HepG2 (cell line): ENCODE results near the gene LRTM2. TPM values are rescaled to one million over a fixed set of nuclear protein-coding genes. Genes with fewer than 3 reads are reported as not detected.

Experiments
- ATAC-seq: fragments of 200-7000 bp; cut with Tn5 transposase; 3 replicates; pipeline ENCODE4 v1.9.1; 2020; ENCODE audit warnings: mild to moderate bottlenecking, moderate library complexity
- BruUV-seq: library from RNA; stranded (reverse); fragments of 400-500 nt; replicated peaks from 2 replicates; lab custom pipeline; 2021; lab: Mats Ljungman, UMichigan
- CTCF ChIA-PET: fragments of 300-600 bp; formaldehyde crosslinking; extraction: SDS; loops from one replicate; lab custom pipeline; 2021; ENCODE audit warnings: low total read pairs, inconsistent platforms, low intra/inter-chr PET ratio; lab: Yijun Ruan, JAX
- POLR2A ChIA-PET: fragments of 350-600 bp; sonication (Branson Sonifier 250); formaldehyde crosslinking; loops from one replicate; lab custom pipeline; 2020; ENCODE audit warnings: antibody characterized with exemption, inconsistent platforms; lab: Yijun Ruan, JAX
- DNase-seq: peaks from one replicate; pipeline ENCODE4 v3.0.0-alpha.2; 2015; ENCODE audit warnings: low spot score
- FAIRE-seq: peaks from 3 replicates; lab custom pipeline; 2011; peaks lifted over from hg19 to GRCh38; lab: Jason Lieb, UNC
- H2AFZ ChIP-seq: one replicate; pipeline ENCODE4 v1.6.1; 2011; ENCODE audit warnings: low read length, inconsistent platforms
- H3K27ac ChIP-seq: fragments of 300-600 bp; 3 replicates; pipeline ENCODE4 v1.8.0; 2011; ENCODE audit warnings: mixed run types, mild to moderate bottlenecking, mixed read lengths, low read length, inconsistent platforms; ENCODE audit not compliant: insufficient read depth; ENCODE audit errors: extremely low read length
- H3K27me3 ChIP-seq, 2 experiments: fragments of 200-600 bp in 1 of 2; 2 replicates in 1 of 2; 3 replicates in 1 of 2; pipeline versions ENCODE4 v1.6.0 to v1.8.0; 2011; ENCODE audit warnings: low read length in 2 of 2, mild to moderate bottlenecking in 2 of 2, moderate library complexity in 2 of 2, inconsistent platforms in 1 of 2; ENCODE audit not compliant: insufficient read depth in 2 of 2, control insufficient read depth in 1 of 2
- H3K36me3 ChIP-seq, 2 experiments: fragments of 200-600 bp in 1 of 2; replicated peaks in 1 of 2; 2 replicates in 1 of 2; 3 replicates in 1 of 2; pipeline versions ENCODE4 v1.5.1 to v1.8.0; 2011; ENCODE audit warnings: low read length in 2 of 2, inconsistent platforms in 1 of 2; ENCODE audit not compliant: insufficient read depth in 2 of 2, control insufficient read depth in 1 of 2
- H3K4me1 ChIP-seq: 2 replicates; pipeline ENCODE4 v1.5.1; 2012; ENCODE audit warnings: low read length, inconsistent platforms; ENCODE audit not compliant: insufficient read depth
- H3K4me2 ChIP-seq: 2 replicates; pipeline ENCODE4 v1.6.0; 2011; ENCODE audit warnings: low read depth, low read length, inconsistent platforms
- H3K4me3 ChIP-seq, 3 experiments: fragments of 200-600 bp in 1 of 3; sonication (generic), shearing (Covaris generic) in 1 of 3; replicated peaks in 1 of 3; 2 replicates each; pipeline ENCODE4 v1.5.1; 2011 to 2016; ENCODE audit warnings: low read length in 3 of 3, inconsistent platforms in 2 of 3, low read depth in 2 of 3, mild to moderate bottlenecking in 2 of 3, control low read depth in 1 of 3, mixed read lengths in 1 of 3; ENCODE audit not compliant: insufficient read depth in 1 of 3
- H3K79me2 ChIP-seq: one replicate; pipeline ENCODE4 v1.6.1; 2011; ENCODE audit warnings: low read length, inconsistent platforms; ENCODE audit not compliant: insufficient read depth
- H3K9ac ChIP-seq: 2 replicates; pipeline ENCODE4 v1.6.0; 2011; ENCODE audit warnings: mild to moderate bottlenecking, low read depth, low read length, inconsistent platforms; ENCODE audit not compliant: insufficient read depth
- H3K9me3 ChIP-seq: 2 replicates; pipeline ENCODE4 v1.5.1; 2012; ENCODE audit warnings: mild to moderate bottlenecking, low read length
- H4K20me1 ChIP-seq: 2 replicates; pipeline ENCODE4 v1.6.0; 2011; ENCODE audit warnings: inconsistent platforms, mild to moderate bottlenecking, low read length, moderate library complexity; ENCODE audit not compliant: insufficient read depth
- NR2F1 ChIP-seq, 2 experiments: fragments of 450-650 bp in 1 of 2; formaldehyde crosslinking in 1 of 2; IDR thresholded peaks; 2 replicates each; pipeline versions ENCODE4 v1.5.0 to v1.6.1; 2016 to 2020; ENCODE audit warnings: mild to moderate bottlenecking in 1 of 2, missing compliant biosample characterization in 1 of 2, missing genetic modification reagents in 1 of 2, moderate library complexity in 1 of 2
- RFX5 ChIP-seq: IDR thresholded peaks from 2 replicates; pipeline ENCODE4 v1.6.1; 2011; ENCODE audit warnings: low read depth, low read length, improper control_type of control experiment
- TRIM24 ChIP-seq: sonication (generic); formaldehyde crosslinking; IDR thresholded peaks from 2 replicates; pipeline ENCODE4 v1.8.0; 2022; ENCODE audit warnings: mild to moderate bottlenecking, missing genetic modification reagents
- ZNF652 ChIP-seq: IDR thresholded peaks from 2 replicates; pipeline ENCODE4 v1.6.1; 2016; ENCODE audit warnings: low read depth, borderline replicate concordance
- ZNF883 ChIP-seq: sonication (generic); formaldehyde crosslinking; IDR thresholded peaks from 2 replicates; pipeline ENCODE4 v1.5.1; 2020; ENCODE audit warnings: mild to moderate bottlenecking, missing genetic modification reagents; ENCODE audit errors: not compliant biosample characterization
- WGBS: methylation state at CpG from one replicate; pipeline ENCODE4 v1.1.6; 2017; ENCODE audit warnings: low lambda C conversion rate; 5-methylcytosine and 5-hydroxymethylcytosine counted together
- in situ Hi-C: cut with HindIII; loops from 2 replicates; pipeline ENCODE4 v1.10.0; 2017; ENCODE audit warnings: low pct_unique_long_range_greater_than_20kb; ENCODE audit not compliant: extremely low pct_ligation_motif_present
- intact Hi-C: fragments of 100-400 bp; cut with micrococcal nuclease; formaldehyde crosslinking; loops from one replicate; pipeline ENCODE4 v1.10.0; 2022; ENCODE audit not compliant: unreplicated experiment
- polyA plus RNA-seq, 8 experiments: library from polyadenylated mRNA; depleted of rRNA in 3 of 8; stranded (reverse) in 7 of 8; unstranded in 1 of 8; fragments of >200 nt; fragmentation: Illumina TruSeq in 4 of 8; extraction: Trizol in 4 of 8; gene quantifications; 2 replicates each; pipeline versions ENCODE4 v1.2.1 to v1.2.3, GENCODE V29; 2011 to 2016; ENCODE audit warnings: low read depth in 4 of 8, missing spikeins in 1 of 8, mixed read lengths in 1 of 8; ENCODE audit not compliant: insufficient read depth in 1 of 8
- total RNA-seq, 5 experiments: library from RNA; depleted of rRNA; stranded (reverse); fragments of >200 nt; fragmentation: Illumina TruSeq; extraction: Trizol; gene quantifications; 2 replicates each; pipeline ENCODE4 v1.2.3, GENCODE V29; 2016; ENCODE audit warnings: low read depth in 1 of 5
- TF ChIP-seq, protein P1 (sequence below): sonication (generic); formaldehyde crosslinking; IDR thresholded peaks from 2 replicates; pipeline ENCODE4; 2020; ENCODE audit warnings: missing genetic modification reagents, mild to moderate bottlenecking, borderline replicate concordance
- TF ChIP-seq, protein P2 (sequence below): sonication (generic); formaldehyde crosslinking; IDR thresholded peaks from 2 replicates; pipeline ENCODE4 v1.4.0; 2020; ENCODE audit warnings: mild to moderate bottlenecking, missing genetic modification reagents
- TF ChIP-seq, protein P3 (sequence below): sonication (generic); formaldehyde crosslinking; IDR thresholded peaks from 2 replicates; pipeline ENCODE4 v1.5.0; 2020; ENCODE audit warnings: mild to moderate bottlenecking, missing genetic modification reagents

Gene LRTM2
- total and polyA plus RNA-seq, 2 of the 13 experiments (the other 11 are each of a cell fraction or from before 2014, with no cell fraction given), result 0.09 TPM; not detected in 1

DNA sequence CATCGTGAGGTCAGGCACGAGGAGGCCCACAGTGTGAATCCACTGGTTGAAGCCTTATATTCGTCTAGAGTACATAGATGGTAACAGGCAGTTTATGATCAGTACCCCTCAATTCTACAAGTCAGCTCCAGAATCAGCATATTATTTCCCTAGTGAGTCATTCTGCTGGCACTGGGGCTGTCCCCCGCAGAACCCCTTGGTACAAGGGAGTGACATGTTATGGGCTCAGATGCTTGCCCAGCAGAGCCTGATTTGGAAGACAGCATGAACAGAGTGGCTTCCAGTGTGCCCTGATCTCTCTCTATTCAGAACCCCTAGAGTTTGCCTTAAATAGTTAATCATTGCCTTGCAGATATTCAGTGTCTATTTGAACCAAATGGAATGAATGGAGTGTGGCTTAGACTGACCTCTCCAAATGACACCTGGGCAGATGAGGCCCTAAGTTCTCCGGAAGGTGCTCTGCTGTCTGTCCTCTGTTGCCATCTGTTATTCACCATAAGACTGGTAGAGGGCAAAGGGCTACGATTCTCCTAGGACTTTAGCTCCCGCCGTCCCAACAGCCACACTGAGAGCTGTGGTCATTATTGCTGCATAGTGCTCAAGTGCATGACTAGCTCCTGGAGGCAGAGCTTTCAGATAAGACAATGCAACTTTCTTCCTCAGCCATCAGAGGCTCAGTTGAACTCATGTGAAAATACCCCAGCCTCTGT is 57.0 kb downstream of the LRTM2 start:
- no TSS peak for BruUV-seq
- Histone ChIP-seq H3K79me2 (no peaks in the 10 kb centered on the region), H3K27me3 (peaks cover 6 to 29% of the 10 kb centered on the region in 2 experiments), H3K9me3 (no peaks in the 10 kb centered on the region), H3K4me3 (no peak overlapping the region), H3K4me2 (0 out of 2 replicates have a peak overlapping the region, but pooled peaks have one; percentile 6), H4K20me1 (no peaks in the 10 kb centered on the region), H2AFZ (no peak overlapping the region), H3K9ac (no peak overlapping the region), H3K4me1 (peaks cover 28% of the 10 kb centered on the region), H3K36me3 (no peaks in the 10 kb centered on the region), H3K27ac (no peak overlapping the region)
- ChIA-PET POLR2A (no interaction called here), CTCF (no interaction called here)
- FAIRE-seq (no peak), DNase-seq (peak; percentile 13), ATAC-seq (peak; percentile 61)
- WGBS, result 26% methylated on average over 8 of the region's 8 CpGs
- in situ Hi-C loops (no loop called here), intact Hi-C loops (no loop called here)
- TF ChIP-seq ZNF652 (0 out of 2 replicates have a peak, but pooled peaks have one; percentile 15), RFX5 (no peak)

DNA sequence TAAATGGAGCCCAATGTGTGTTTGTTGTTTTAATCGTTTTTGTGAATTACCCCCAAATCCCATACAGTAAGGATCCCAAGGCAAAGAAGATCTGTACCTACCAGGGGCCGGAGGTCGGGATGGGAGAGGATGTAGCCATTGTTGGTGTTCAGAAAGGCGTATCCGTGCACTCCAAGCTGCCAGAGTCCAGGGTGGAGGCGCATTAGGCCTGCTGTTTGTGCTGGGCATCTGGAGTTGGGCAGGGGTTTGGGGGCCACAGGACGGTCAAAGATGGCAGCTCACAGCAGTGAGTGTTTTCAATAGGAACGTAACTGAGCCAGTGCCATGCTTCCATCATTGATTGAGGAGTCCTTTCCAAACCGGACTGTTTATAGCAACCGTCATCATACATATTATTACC is 57.8 kb downstream of the LRTM2 start:
- no TSS peak for BruUV-seq
- no peaks in the 10 kb centered on the region for H3K9me3 ChIP-seq

More for the DNA sequence above, 57.8 kb downstream of the LRTM2 start:
- Histone ChIP-seq H3K4me3 (no peak overlapping the region), H4K20me1 (no peaks in the 10 kb centered on the region), H3K79me2 (no peaks in the 10 kb centered on the region), H3K27me3 (peaks cover 8 to 29% of the 10 kb centered on the region in 2 experiments), H3K4me1 (peaks cover 28% of the 10 kb centered on the region), H2AFZ (no peak overlapping the region), H3K27ac (no peak overlapping the region), H3K36me3 (no peaks in the 10 kb centered on the region), H3K4me2 (no peak overlapping the region), H3K9ac (no peak overlapping the region)
- CTCF ChIA-PET, result no interaction called here
- intact Hi-C loops (no loop called here), in situ Hi-C loops (no loop called here)
- DNase-seq, result no peak
- POLR2A ChIA-PET, result no interaction called here
- no peak for ATAC-seq
- whole genome bisulfite sequencing, result 75% methylated on average over 8 of the region's 10 CpGs
- TF ChIP-seq, protein P1, sequence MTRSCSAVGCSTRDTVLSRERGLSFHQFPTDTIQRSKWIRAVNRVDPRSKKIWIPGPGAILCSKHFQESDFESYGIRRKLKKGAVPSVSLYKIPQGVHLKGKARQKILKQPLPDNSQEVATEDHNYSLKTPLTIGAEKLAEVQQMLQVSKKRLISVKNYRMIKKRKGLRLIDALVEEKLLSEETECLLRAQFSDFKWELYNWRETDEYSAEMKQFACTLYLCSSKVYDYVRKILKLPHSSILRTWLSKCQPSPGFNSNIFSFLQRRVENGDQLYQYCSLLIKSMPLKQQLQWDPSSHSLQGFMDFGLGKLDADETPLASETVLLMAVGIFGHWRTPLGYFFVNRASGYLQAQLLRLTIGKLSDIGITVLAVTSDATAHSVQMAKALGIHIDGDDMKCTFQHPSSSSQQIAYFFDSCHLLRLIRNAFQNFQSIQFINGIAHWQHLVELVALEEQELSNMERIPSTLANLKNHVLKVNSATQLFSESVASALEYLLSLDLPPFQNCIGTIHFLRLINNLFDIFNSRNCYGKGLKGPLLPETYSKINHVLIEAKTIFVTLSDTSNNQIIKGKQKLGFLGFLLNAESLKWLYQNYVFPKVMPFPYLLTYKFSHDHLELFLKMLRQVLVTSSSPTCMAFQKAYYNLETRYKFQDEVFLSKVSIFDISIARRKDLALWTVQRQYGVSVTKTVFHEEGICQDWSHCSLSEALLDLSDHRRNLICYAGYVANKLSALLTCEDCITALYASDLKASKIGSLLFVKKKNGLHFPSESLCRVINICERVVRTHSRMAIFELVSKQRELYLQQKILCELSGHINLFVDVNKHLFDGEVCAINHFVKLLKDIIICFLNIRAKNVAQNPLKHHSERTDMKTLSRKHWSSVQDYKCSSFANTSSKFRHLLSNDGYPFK (CRISPR knock-in tag), result no peak
- TF ChIP-seq, protein P2, sequence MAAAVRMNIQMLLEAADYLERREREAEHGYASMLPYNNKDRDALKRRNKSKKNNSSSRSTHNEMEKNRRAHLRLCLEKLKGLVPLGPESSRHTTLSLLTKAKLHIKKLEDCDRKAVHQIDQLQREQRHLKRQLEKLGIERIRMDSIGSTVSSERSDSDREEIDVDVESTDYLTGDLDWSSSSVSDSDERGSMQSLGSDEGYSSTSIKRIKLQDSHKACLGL (CRISPR knock-in tag), result no peak
- TF ChIP-seq NR2F1 (CRISPR knock-in tag; IDR thresholded peaks at IDR 0.05), result no peak
- TF ChIP-seq, protein P3, sequence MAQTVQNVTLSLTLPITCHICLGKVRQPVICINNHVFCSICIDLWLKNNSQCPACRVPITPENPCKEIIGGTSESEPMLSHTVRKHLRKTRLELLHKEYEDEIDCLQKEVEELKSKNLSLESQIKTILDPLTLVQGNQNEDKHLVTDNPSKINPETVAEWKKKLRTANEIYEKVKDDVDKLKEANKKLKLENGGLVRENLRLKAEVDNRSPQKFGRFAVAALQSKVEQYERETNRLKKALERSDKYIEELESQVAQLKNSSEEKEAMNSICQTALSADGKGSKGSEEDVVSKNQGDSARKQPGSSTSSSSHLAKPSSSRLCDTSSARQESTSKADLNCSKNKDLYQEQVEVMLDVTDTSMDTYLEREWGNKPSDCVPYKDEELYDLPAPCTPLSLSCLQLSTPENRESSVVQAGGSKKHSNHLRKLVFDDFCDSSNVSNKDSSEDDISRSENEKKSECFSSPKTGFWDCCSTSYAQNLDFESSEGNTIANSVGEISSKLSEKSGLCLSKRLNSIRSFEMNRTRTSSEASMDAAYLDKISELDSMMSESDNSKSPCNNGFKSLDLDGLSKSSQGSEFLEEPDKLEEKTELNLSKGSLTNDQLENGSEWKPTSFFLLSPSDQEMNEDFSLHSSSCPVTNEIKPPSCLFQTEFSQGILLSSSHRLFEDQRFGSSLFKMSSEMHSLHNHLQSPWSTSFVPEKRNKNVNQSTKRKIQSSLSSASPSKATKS, result no peak
- no peak for TF ChIP-seq ZNF883 (CRISPR knock-in tag)
- TF ChIP-seq TRIM24 (CRISPR knock-in tag), result no peak
- no peak for FAIRE-seq
